NCI-H1436 (cell line): Measurements from ENCODE around the gene FAM168A.

Experiments used
- DNase-seq: peaks from one replicate; lab custom pipeline; 2025; lab: John Stamatoyannopoulos, UW

Gene FAM168A

DNA sequence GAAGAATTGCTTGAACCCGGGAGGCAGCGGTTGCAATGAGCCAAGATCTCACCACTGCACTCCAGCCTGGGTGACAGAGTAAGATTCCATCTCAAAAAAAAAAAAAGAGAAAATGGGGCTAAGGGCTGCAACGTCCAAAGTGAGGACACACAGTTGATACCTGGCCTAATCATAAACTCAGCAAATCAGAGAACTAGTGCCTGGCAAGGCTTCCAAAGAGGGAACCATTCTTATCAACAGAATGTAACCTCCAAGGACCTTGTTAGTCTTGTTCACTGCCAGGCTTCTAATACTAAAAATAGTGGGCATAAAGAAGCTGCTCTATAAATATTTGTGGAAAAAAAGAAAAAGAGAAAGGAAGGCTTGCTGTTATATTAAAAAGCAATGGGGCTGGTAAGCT is 42.3 kb downstream of the FAM168A start:
- no peak for DNase-seq

DNA sequence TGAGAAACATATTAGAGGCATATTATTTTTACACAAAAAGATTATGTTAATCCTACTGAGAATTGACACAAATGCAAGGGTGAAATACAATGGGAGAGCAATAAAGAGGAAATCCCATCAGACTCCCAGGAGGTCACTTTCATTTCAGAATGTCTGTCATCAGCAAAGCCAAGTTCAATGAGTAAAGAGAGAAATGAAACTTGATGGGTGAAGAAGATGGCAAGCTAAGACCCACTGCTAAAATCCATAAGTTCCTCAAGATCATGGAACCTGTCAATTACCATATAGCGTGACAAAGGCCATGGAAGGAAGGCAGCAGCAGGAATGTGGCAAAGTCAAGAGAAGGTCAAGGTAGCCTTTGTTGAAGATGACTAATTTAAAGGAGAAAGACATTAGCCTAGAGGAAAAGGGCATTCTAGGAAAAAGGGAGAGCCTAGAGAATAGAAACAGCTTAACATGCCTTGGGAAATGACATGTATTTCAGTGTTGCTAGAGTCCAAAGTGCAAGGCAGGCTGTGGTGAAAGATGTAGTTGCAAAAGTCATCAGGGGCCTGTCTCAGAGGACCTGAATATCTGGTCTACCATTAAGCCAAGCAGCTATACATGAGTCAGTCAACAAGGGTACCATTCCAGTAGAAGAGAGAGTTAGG is 43.1 kb downstream of the FAM168A start:
- no peak for DNase-seq

DNA sequence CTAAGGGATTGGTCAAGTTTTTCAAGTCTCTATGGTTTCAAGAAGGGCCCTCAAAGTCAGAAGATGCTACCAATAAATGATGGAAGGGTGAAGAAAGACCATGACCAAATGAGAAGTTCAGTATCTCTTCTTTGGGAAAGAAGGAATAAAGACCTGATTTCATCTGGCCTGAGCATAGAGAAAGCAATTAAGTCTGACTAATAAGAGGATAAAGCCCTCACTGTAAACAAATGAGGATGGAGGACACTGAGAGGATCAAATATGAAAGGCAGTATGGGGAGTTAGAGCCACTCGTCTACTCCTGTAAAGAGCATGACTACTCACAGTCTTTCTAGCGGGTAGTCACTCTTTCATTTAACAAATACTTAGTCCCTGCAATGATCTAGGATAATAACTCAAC is 44.6 kb downstream of the FAM168A start:
- no peak for DNase-seq

DNA sequence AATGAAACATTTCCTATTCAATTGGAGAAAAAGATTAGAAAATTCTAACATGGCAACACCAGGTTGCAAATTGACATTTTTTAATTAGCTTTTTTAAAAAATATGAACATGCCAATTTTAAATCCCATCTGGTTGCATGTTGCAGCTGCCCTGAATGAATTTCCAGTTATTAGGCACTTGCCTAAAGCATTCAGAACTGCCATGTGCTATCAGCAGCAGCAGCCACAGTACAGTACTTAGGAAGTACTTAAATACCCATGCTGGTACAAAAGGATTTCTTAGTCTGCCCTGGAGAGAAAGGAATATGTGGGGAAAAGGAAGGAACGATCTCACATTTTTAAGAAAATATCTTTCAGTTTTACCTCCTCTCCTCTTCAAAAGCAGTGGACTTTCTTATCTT is 46.2 kb downstream of the FAM168A start:
- no peak for DNase-seq

DNA sequence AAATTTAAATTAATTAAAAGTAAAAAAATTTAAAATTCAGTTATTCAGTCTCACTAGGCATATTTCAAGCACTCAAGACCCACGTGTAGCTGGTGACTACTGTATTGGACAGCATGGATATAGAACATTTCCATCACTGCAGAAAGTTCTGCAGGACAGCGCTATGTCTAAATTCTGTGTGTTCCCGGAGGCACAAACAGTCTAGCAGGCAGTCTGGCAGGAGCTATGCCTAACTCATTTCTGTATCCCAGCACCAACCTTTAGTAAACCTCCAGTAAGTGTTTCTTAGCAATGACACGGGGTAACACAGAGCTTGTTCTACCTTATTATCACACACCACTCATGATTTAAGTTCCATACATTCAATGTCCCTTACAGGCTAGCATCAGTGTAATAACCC is 48.5 kb downstream of the FAM168A start:
- no peak for DNase-seq

DNA sequence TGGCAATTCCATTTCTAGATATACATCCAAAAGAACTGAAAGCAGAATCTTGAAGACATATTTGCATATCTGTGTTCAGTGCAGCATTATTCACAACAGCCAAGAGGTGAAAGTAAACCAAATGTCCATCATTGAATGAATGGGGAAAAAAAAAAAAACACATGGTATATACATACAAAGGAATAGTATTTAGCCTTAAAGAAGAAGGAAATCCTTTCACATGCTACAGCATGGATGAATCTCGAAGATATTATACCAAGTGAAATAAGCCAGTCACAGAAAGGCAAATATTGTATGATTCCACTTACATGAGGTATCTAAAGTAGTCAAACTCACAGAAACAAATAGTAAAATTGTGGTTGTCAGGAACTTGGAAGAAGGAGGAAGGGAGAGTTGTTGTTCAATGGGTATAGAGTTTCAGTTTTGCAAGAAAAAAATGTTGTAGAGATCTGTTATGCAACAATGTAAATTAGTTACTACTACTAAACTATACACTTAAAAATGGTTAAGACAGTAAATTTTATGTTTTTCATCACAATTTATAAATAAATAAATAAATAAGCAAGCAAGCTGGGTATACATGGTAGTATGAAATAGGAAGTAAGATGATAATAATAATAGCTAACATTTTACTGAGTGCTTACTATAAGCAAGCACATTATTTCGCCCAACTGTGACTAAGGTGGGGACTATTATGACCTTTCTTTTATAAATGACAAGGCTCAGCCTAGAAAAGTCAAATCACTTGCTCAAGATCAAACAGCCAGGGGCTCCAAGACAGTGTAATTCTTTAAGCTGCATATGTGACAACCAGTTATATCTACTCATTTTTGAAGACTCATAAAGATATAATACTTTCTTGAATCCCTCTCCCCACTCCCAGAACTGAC is 50.0 kb downstream of the FAM168A start:
- DNase-seq: no peak

DNA sequence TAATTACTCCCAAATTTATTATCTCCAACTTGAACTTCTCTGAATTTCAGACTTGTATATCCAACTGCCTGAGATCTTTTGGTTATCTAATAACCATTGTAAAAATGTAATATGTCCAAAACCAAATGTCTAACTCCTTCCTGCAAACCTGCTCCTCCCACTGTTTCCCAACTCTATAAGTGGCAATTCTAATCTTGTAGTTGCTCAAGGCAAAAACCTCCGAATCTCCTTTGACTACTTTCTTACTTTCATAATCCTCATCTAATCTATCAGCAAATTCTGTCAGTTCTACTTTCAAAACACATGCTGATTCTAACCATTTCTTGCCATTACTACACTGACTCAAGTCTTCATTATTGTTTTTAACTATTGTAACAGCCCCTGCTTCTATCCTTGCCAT is 55.7 kb downstream of the FAM168A start:
- DNase-seq: no peak

DNA sequence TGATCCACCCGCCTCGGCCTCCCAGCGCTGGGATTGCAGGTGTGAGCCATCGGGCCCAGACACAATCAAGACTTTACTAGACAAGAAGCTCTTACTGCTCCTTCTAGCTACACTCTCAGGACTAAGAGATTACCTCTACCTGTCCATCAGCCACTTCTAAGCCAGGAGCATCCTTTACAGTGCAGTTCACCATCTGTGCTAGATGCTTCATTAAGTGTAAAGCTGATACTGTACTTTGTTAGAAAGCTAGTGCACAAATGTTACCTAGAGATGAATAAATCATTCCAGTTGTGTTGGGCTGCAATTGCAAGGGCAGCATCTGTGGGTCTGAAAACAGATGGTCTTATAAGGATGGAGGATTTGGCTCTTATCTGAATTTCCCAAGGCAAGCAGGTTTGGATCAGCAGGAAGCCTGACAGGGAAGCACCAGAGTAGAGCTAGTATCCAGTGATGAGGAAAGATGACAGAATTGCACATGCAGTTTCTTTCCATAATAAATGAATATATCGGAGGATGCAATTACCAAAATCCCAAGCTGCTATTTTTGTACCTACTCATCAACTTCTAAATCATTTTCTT is 58.3 kb downstream of the FAM168A start:
- DNase-seq: no peak

DNA sequence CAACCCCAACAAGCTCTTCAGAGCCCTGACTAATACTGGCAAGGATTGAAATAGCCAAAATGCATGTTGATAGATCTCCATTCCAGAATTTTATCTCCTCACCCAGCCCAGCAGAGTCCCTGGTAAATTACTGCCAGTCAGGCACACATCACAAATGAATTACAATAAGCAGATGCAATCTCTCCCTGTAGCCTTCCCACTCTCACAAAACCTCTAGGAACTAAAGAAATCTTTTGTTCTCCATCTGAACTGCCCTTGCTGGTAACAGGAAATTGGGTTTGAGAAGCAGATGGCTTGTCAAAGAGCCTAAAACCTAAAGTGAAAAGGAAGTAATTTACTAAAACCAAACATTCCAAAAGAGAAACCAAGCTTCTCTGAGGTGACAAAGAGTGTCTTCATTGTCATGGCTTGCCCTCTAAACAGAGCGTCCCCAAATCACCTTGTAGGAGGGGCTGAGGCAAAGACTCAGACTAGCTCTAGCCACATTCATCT is 59.5 kb downstream of the FAM168A start:
- DNase-seq: no peak

DNA sequence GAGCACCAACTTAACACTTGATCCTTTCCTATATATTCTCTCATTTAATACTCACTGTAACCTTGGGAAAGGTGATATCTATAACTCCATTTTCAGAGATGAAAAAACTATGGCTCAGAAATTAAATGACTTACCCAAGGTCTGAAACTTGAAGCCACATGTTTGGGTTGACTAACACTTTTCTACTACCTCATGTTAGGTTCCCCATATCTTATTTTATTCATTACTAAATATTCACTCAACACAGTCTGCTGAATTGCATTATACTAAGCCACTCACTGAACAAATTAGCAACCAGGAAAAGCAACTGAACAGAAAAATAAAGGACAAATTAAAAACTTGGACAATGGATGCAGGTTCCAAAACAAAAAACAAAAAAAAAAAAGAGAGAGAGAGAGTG is 59.9 kb downstream of the FAM168A start:
- no peak for DNase-seq

DNA sequence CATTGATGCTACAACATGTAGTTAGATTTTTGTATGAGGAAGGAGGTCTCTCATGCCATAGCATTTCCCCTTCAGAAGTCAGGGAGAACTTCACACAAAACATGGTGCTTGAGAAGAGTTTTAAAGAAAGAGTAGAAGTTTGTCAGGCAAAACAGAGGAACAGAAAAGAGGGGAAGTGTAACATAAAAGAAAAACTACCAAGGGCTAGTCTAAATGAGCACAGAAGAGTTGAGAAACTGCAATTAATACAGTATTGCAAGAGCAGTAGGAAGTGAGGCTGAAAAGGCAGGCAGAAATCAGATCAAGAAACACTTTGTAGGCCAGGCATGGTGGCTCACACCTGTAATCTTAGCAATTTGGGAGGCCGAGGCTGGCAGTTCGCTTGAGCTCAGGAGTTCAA is 61.0 kb downstream of the FAM168A start:
- no peak for DNase-seq

DNA sequence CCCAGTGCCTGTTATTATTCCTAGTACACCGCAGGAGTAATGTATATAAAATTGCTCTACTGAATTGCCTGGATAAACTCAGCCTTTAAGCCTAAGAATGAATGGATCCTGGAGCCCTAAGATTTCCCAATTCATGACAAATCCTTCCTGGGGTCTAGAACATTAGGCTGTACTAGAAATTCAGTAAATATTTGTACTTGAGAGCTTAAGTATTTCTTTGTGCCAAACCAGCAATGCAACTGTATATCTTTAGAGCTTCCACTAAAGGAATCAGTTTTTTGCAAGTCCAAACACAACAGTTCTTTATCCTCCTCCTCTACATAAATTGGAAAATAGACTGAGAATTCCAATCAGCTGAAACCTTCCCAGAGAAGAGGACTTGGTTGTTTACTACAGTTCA is 65.6 kb downstream of the FAM168A start:
- no peak for DNase-seq

DNA sequence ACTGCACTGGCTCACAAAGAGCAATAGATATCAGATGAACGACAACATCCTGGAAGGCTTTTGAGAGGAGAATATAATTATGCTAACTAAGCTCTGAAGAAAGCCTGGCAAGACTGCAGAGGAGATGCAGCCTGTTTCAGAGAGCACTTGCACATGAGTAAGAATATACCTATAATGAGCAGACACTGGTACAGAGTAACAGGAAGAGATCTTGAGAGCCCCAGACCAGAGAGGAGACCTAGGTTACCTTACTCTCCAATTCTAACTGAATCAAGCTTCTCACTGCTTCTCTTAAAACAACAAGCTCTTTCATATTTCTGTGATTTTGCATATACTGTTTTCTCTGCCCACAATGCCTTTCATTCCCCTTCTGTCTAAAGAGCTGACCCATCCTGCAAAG is 66.5 kb downstream of the FAM168A start:
- DNase-seq: no peak

DNA sequence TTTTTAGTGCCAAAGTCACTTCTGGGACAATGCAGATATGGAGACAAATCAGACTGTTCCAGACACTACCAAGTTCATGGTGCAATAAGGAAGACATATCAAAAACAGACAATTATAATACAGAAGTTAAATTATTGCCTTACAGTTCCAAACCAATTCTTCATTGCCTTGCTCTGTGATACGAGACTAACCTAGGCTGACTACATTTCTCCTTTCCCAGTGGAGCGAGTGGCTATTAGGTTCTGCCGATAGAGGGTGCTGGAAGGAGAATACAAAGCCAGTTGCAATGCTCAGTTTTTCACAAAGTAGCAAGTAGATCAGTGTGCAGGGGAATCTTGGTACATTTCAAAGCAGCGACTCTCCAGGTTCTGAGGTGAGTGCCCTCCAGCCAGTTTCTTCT is 67.8 kb downstream of the FAM168A start:
- DNase-seq: no peak

DNA sequence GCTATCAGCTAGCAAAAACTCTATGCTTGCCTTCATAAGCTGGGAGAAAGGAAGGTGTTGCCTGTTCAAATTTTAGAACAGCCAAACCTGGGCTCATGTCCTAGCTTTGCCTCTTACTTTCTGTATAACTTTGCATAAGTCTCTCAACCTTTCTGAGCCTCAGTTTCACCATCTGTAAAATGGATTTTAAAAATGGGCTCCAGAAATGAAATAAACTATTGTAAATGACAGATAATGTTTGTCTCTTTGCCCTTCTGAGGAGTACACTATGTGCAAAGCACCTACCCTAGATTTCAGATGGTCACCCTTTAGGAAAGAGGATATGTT is 68.7 kb downstream of the FAM168A start:
- no peak for DNase-seq

DNA sequence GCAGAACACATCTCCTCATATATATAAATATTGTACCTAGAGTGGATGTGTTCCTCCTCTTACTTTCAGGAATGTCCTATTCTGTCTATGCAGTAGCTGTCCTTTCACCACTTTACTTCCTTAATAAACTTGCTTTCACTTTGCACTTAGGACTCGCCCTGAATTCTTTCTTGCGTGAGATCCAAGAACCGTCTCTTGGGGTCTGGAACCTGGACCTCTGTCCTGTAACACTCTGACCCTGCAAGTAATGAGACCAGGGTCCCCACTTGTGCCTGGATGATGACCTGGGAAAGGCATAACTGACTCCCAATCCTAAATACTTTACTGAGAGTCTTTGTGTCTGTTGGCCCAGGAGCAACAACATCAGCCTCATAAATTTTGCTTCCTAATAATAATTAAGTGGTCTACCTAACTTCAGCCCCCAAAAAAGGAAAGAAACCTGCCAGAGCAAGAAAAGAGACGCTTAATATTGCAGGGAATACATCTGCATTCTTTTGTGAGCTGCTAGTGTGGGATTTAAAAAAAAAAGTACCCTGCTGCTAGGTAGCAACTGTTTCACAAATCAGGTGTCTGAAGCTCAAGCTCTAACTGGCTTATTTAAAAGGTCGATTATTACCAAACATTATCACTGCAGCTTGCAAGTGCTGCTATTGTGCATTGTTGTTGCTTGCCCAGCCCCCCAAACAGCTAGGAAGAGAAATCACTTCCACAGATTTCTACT is 69.3 kb downstream of the FAM168A start:
- no peak for DNase-seq

DNA sequence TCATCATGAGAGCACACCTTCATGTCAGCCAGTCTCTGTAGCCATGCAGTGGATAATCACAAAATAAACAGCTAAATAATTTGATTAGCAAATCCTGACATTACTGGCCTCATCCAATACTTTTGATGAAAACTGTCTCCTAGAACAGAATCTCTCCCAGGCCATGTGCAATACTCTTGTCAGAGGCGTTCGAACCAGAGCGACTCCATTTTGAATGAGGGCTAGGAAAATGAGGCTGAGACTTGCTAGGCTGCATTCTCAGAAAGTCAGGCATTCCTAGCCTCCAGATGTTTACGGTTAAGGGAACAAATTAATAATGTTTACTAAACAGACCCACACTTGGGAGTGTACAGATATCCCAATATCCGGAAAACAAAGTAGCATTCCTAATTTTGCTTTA is 69.9 kb downstream of the FAM168A start:
- no peak for DNase-seq

DNA sequence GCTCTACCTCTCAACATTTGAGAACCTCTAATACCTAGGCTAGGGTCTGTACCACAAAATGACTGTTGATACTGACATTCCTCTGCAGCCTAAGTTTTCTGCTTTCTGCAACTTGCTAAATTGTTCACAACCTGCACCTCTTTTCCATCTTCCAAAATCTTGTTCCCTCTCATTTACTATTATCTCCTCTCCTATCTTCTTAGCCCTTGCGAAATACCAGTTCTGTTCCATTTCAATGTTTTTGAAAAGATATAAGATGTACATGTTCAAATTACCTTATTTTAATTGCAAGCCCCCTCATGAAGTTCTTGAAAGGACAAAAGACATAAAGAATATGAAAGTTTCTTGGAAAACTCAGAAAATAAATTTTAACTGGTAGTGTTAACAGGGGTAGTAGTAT is 72.3 kb downstream of the FAM168A start:
- DNase-seq: no peak

DNA sequence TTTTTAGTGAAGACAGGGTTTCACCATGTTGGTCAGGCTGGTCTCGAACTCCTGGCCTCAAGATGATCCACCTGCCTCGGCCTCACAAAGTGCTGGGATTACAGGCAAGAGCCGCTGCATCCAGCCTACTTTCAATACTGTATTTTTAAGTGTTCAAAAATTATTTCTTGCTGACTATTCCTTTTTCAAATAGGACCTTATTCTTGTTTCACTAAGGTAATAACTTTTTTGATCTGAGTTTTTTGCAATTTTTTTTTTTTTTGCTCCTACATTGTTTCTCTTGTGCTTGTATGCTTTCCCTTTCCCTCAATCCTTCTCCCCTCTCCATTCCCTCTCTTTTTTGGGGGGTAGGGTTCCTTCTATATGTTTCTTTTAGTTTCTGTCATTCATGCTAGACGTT is 73.1 kb downstream of the FAM168A start:
- no peak for DNase-seq

DNA sequence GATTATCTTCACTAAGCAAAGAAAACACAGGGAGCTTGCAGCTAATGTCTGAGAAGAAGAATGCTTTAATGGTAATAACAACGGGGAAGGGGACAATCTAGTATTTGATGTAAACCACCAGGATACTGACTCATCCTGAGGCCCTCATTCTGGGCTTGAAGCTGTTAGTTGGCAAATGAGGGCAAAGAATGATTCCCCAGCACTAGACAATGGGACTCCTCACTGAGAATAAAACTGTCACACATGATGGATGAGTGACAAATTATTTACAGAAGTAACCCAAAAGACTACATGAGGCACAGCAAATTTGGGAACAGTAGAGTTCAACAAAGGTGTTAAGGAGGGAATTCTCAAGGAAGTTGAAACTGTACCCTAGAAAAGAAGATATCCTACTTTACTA is 76.3 kb downstream of the FAM168A start:
- DNase-seq: peak; percentile 1

DNA sequence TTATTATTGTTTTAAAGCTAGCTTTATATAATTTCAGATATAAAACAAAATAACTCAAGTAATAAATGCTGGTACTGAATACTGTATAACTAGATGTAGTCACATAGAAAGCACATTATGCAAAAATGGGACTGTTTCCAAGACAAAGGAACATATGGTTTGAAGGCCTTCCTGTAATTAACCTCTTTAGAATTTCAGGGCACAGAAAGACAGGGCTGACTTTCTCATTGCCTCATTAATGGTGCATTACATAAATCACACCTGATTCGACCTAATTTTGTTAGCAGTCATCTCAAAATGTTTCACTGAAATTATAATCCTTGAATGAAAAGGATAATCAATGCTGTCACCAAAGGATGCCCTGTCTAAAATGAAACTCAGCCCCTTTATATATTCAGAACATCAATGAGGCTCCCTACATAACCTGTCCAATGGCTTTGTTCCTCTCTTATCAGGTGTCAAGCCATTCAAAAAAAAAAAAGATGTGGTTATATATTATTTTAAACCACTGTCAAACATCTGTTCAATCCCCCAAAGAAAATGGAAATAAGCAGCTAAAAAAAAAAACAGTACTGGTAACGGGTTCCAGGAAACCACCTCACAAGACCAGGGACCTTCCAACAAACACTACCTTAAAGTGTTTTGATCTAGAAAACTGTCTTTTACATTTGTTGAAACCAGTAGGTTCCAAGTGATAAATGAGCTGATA is 77.4 kb downstream of the FAM168A start:
- DNase-seq: peak; percentile 67

DNA sequence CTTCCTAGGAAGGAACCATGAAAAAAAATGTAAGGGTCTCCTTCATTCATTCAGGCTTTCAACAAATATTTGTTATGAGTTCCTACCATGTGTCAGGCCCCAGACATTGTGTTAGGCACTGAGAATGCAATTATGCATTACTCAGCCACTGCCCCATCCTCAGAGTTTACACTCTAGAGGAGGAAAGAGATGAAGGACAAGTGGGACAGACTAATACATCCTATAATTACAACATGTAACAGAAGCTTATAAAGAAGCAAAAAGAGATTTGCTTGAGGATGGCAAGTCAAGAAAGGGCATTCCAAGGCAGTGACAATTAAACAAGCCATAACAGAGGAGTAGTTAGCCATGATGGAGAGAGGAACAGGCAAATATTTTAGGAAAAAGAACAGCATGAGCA is 78.6 kb downstream of the FAM168A start:
- no peak for DNase-seq
